Left colon (tissue), 2 donors: ENCODE data around the gene DAAM1. TPM values are rescaled to one million over a fixed set of nuclear protein-coding genes. Genes with fewer than 3 reads are reported as not detected.

Experiments
- ATAC-seq: fragments of 200-7000 bp; cut with Tn5 transposase; one replicate; pipeline ENCODE4 v1.9.1; 2020; ENCODE audit warnings: mild to moderate bottlenecking, moderate library complexity
- DNase-seq, 2 donors: peaks; one replicate each; pipeline ENCODE4 v3.0.0-alpha.2; 2020
- intact Hi-C, 2 donors: fragments of 100-400 bp; cut with DNase I in 1 of 2; cut with micrococcal nuclease in 1 of 2; formaldehyde crosslinking; loops; one replicate each; pipeline versions ENCODE4 v1.11.2 to v1.14.0; 2022; cut with DNase I, micrococcal nuclease
- total RNA-seq, 2 donors: library from RNA; stranded (reverse); fragmentation: NEBNext Ultra II Directional; extraction: Animal tissue kit (Norgen Biotek cat#: 25700); gene quantifications; one replicate each; pipeline ENCODE4 v1.2.1, GENCODE V29; 2021
- donor health status: DM: no; HTN: no; CAD: no.
- donor health status: DM: yes; HTN: yes; CAD: no.

DAAM1 gene
- total RNA-seq, 2 donors from 2014 or later: 38.1 to 61.5 TPM

DNA sequence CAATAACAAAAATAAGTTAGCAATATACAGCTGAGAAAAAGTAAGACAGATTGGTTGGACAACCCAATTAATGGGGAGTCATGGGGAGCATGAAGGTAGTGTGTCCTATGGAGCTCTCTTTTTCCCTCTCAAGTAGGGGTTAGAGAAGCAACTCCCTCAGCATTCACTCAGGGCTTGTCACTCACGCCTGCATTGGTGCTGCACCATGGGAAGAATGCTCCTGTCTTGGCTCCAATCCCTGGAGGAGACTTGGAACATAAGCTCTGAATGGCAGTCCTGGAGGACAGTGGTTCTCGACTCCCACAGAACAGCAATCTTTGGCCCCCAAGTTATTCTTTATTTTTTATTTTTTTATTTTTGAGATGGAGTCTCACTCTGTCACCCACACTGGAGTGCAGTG, 113.8 kb downstream of the DAAM1 start:
- intact Hi-C loops: no loop called here
- ATAC-seq: no peak
- no peak for DNase-seq

GRCh38 chr14:59303216-59303615, 114.7 kb downstream of the DAAM1 start:
- intact Hi-C loops: no loop called here
- DNase-seq (no peak), ATAC-seq (no peak)

GRCh38 chr14:59305231-59305630, 116.8 kb downstream of the DAAM1 start:
- intact Hi-C loops: no loop called here
- no peak for ATAC-seq
- DNase-seq: no peak

- intact Hi-C loops: no loop called here
- DNase-seq: no peak
- no peak for ATAC-seq
Observed at GRCh38 chr14:59305836-59306555, 117.5 kb downstream of the DAAM1 start.

- no peak for DNase-seq
- peak; percentile 58 for ATAC-seq
- intact Hi-C loops: no loop called here
Observed at GRCh38 chr14:59306775-59307174, 118.3 kb downstream of the DAAM1 start.

- DNase-seq (no peak), ATAC-seq (no peak)
- intact Hi-C loops: no loop called here
Observed at GRCh38 chr14:59308086-59308485, 119.6 kb downstream of the DAAM1 start.

DNA sequence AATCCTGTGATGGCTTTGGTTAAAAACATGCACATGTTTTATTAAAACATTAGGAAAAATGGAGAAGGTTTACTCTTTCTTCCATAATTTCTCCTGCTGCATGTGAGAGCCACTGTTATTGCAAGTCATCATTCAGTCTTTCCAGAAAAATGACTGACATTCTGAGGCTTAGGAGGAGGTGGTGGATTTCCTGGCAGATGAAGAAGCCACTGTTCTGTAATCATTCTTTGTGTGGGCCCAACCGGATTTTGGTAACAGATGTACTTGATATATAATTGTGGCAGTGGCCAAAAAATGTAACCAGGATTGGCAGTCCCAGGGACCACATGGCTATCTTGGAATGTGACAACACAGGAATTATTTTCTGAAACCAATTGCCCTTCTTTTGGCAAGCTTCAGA, 120.2 kb downstream of the DAAM1 start:
- ATAC-seq (no peak), DNase-seq (no peak)
- intact Hi-C loops: no loop called here

- no peak for ATAC-seq
- intact Hi-C loops: no loop called here
- DNase-seq: no peak
Observed at GRCh38 chr14:59309291-59309900, 120.9 kb downstream of the DAAM1 start.

GRCh38 chr14:59310633-59311032, 122.2 kb downstream of the DAAM1 start:
- DNase-seq (no peak), ATAC-seq (no peak)
- intact Hi-C loops: no loop called here

- intact Hi-C loops: no loop called here
Observed at GRCh38 chr14:59311723-59312122, 123.3 kb downstream of the DAAM1 start.

DNA sequence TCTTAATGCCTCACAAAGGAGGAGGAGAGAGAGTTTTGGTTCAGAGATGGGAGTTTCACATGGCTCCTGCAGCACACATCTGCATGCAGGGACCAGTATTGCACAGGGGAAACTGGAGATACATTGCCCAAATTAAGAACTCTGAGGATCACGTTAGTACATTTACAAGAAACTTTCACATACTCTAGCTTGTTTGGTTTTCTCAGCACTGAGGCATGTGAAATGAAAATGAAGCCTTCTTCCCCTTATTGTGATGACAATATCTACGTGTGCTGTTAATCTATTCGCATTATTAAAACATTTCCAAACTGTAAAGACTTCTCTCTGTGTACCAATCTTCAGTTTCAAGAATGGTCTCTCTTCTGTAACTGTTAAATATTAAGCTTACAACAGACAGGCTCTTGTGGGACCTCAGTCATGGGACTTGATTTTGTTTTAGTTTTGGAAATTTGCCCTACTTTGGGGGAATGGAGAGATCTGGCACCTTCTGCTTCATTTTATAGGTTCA, 124.7 kb downstream of the DAAM1 start:
- DNase-seq: no peak
- intact Hi-C loops: no loop called here
- ATAC-seq: no peak

More at GRCh38 chr14:59311723-59312122, 123.3 kb downstream of the DAAM1 start:
- ATAC-seq: no peak
- no peak for DNase-seq

- ATAC-seq: peak; percentile 35
- DNase-seq: no peak
- intact Hi-C loops: no loop called here
Observed at GRCh38 chr14:59313658-59314608, 125.5 kb downstream of the DAAM1 start.

- DNase-seq (no peak), ATAC-seq (peak; percentile 78)
- intact Hi-C loops: no loop called here
Observed at GRCh38 chr14:59314953-59315599, 126.6 kb downstream of the DAAM1 start.

DNA sequence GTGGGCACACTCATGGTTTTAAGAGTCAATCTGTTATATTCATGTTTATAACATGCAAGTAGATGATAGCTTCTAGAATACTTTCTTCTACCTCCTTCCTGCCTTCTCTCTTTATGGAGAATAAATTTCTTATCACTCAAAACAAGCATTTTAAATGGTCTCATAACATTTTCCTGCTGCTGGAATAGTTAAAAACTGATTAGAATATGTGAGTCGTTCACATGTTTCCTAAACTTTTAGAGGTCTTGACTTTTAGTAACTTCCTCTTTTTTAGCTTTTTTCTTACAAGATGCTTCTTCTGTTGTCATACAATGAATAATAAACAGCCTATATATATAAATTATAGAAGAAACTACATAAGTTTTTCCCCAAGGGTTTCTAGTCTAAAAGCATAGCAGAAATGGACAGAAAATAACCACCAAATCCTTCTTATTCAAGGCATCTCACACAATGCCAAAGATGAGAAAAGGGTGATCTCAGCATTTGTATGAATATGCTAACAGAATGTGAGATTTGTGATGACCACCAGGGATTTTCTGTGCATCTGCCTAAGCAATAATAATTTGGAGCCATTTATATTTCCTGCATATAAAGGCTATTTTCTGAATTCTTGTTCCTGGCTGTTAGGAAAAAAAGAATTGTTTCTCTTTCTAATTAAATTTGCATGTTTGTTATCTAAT, 127.8 kb downstream of the DAAM1 start:
- ATAC-seq (no peak), DNase-seq (no peak)
- intact Hi-C loops: no loop called here

- ATAC-seq (no peak), DNase-seq (no peak)
- intact Hi-C loops: no loop called here
Observed at GRCh38 chr14:59317346-59317745, 128.9 kb downstream of the DAAM1 start.

- no peak for ATAC-seq
- DNase-seq: no peak
- intact Hi-C loops: no loop called here
Observed at GRCh38 chr14:59317798-59318505, 129.5 kb downstream of the DAAM1 start.

- intact Hi-C loops: no loop called here
Observed at GRCh38 chr14:59318908-59319307, 130.4 kb downstream of the DAAM1 start.

DNA sequence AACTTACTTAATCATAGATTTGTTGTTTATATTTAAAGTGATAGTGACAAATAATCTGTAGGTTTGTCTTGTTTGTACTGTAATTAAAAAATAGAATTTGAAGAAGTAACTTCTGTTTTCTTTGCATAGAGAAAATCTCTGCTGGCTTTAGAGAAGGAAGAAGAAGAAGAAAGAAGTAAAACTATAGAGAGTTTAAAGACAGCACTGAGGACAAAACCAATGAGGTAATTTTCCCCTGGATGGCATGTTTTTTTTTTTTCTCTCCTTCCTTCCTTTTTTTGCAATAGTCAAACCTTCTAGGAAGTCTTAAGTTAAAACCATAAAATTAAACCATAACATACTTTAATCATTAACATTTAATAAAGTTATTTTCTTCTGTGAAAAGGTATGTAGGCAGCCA, 131.9 kb downstream of the DAAM1 start:
- no peak for ATAC-seq
- intact Hi-C loops: no loop called here

More at GRCh38 chr14:59318908-59319307, 130.4 kb downstream of the DAAM1 start:
- no peak for ATAC-seq
- DNase-seq: no peak

More for the DNA sequence above, 131.9 kb downstream of the DAAM1 start:
- no peak for DNase-seq
